SK-N-SH treated with all-trans-retinoic acid at 6 μM for 48 hours (cell line): Measurements from ENCODE around the gene YOD1.

ENCODE experiments used
- ATAC-seq: fragments of 200-7000 bp; cut with Tn5 transposase; 3 replicates; pipeline ENCODE4 v1.9.1; 2020; ENCODE audit warnings: mild to moderate bottlenecking, moderate library complexity
- ARNTL ChIP-seq: fragments of 450-650 bp; formaldehyde crosslinking; IDR thresholded peaks from 2 replicates; pipeline ENCODE4 v1.5.0; 2020; ENCODE audit warnings: low read depth, mild to moderate bottlenecking, moderate library complexity, borderline replicate concordance
- ESRRG ChIP-seq: fragments of 250-450 bp; sonication (Bioruptor Pico); IDR thresholded peaks from 2 replicates; pipeline ENCODE4 v1.6.1; 2021; ENCODE audit warnings: mild to moderate bottlenecking
- GLIS3 ChIP-seq: fragments of 250-450 bp; sonication (Bioruptor Pico); IDR thresholded peaks from 2 replicates; pipeline ENCODE4 v1.5.0; 2020; ENCODE audit warnings: mild to moderate bottlenecking, moderate library complexity
- ISL1 ChIP-seq: fragments of 250-450 bp; sonication (Bioruptor Pico); IDR thresholded peaks from 2 replicates; pipeline ENCODE4 v2.1.2; 2022; ENCODE audit warnings: mild to moderate bottlenecking, moderate library complexity
- OSR1 ChIP-seq: fragments of 250-450 bp; sonication (Bioruptor Pico); IDR thresholded peaks from 2 replicates; pipeline ENCODE4 v1.8.0; 2022; ENCODE audit warnings: moderate library complexity, mild to moderate bottlenecking, inconsistent platforms
- PPARA ChIP-seq: fragments of 250-450 bp; sonication (Bioruptor Pico); IDR thresholded peaks from 2 replicates; pipeline ENCODE4 v1.5.0; 2020; ENCODE audit warnings: mild to moderate bottlenecking, borderline replicate concordance
- RARB ChIP-seq: fragments of 250-450 bp; sonication (Bioruptor Pico); IDR thresholded peaks from 2 replicates; pipeline ENCODE4 v1.8.0; 2021; ENCODE audit warnings: mild to moderate bottlenecking, moderate library complexity
- TOX ChIP-seq: fragments of 250-450 bp; sonication (Bioruptor Pico); IDR thresholded peaks from 2 replicates; pipeline ENCODE4 v1.8.0; 2021; ENCODE audit warnings: mild to moderate bottlenecking, moderate library complexity, borderline replicate concordance
- ZC3H10 ChIP-seq: fragments of 250-450 bp; sonication (Bioruptor Pico); IDR thresholded peaks from 2 replicates; pipeline ENCODE4 v1.5.1; 2021; ENCODE audit warnings: mild to moderate bottlenecking, moderate library complexity
- ZFP3 ChIP-seq: fragments of 250-450 bp; sonication (Bioruptor Pico); IDR thresholded peaks from 2 replicates; pipeline ENCODE4 v1.5.0; 2020; ENCODE audit warnings: mild to moderate bottlenecking, moderate library complexity
- ZFP30 ChIP-seq: fragments of 450-650 bp; formaldehyde crosslinking; IDR thresholded peaks from 2 replicates; pipeline ENCODE4 v1.5.0; 2022; ENCODE audit warnings: mild to moderate bottlenecking, moderate library complexity
- ZNF565 ChIP-seq: fragments of 450-650 bp; formaldehyde crosslinking; conservative IDR thresholded peaks from 2 replicates; pipeline ENCODE4 v1.5.0; 2020; ENCODE audit warnings: low read depth, mild to moderate bottlenecking, moderate library complexity
- ZNF8 ChIP-seq: fragments of 450-650 bp; formaldehyde crosslinking; IDR thresholded peaks from 2 replicates; pipeline ENCODE4 v1.5.0; 2020; ENCODE audit warnings: mild to moderate bottlenecking, moderate library complexity
- TF ChIP-seq, protein P1 (sequence below): fragments of 250-450 bp; sonication (Bioruptor Pico); IDR thresholded peaks from 2 replicates; pipeline ENCODE4 v1.5.0; 2020; ENCODE audit warnings: mild to moderate bottlenecking, moderate library complexity
- TF ChIP-seq, protein P2 (sequence below): fragments of 250-450 bp; sonication (Bioruptor Pico); IDR thresholded peaks from 2 replicates; pipeline ENCODE4 v1.8.0; 2021; ENCODE audit warnings: low read depth, mild to moderate bottlenecking, moderate library complexity, borderline replicate concordance
- TF ChIP-seq, protein P3 (sequence below): fragments of 250-450 bp; sonication (Bioruptor Pico); IDR thresholded peaks from 2 replicates; pipeline ENCODE4 v1.5.1; 2021; ENCODE audit warnings: mild to moderate bottlenecking, moderate library complexity
- TF ChIP-seq, protein P4 (sequence below): fragments of 250-450 bp; sonication (Bioruptor Pico); IDR thresholded peaks from 2 replicates; pipeline ENCODE4 v1.5.1; 2020; ENCODE audit warnings: low read depth, mild to moderate bottlenecking, moderate library complexity

YOD1 gene

DNA sequence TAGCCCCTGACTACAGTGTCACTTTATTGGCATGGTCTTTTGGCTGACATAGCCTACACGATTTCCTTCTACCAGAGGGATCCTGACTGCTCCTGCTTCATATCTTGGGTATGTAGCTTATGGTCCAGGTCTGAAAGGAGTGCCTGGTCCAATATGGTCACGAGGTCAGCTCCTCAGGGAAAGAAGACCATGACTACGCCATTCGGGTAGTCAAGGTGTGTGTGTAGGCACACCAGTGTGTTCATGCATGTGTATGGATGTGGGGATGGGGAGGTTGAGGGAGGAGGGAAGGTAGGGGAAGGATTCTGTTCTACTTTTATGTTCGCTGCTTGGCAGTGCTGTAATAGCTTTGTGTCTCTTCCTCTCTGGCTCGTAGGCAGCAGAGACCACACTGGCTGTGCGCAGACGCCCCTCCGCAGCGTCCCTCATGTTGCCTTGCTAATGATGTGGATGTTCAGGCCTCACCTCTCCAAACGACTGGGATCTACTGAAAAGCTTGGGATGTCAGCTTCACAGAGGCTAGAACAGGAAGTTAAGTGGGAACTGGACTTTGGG, 27.6 kb upstream of the YOD1 start:
- TF ChIP-seq OSR1 (CRISPR knock-in tag): no peak
- no peak for TF ChIP-seq ZFP3
- no peak for TF ChIP-seq ZC3H10 (CRISPR knock-in tag)
- TF ChIP-seq, protein P1, sequence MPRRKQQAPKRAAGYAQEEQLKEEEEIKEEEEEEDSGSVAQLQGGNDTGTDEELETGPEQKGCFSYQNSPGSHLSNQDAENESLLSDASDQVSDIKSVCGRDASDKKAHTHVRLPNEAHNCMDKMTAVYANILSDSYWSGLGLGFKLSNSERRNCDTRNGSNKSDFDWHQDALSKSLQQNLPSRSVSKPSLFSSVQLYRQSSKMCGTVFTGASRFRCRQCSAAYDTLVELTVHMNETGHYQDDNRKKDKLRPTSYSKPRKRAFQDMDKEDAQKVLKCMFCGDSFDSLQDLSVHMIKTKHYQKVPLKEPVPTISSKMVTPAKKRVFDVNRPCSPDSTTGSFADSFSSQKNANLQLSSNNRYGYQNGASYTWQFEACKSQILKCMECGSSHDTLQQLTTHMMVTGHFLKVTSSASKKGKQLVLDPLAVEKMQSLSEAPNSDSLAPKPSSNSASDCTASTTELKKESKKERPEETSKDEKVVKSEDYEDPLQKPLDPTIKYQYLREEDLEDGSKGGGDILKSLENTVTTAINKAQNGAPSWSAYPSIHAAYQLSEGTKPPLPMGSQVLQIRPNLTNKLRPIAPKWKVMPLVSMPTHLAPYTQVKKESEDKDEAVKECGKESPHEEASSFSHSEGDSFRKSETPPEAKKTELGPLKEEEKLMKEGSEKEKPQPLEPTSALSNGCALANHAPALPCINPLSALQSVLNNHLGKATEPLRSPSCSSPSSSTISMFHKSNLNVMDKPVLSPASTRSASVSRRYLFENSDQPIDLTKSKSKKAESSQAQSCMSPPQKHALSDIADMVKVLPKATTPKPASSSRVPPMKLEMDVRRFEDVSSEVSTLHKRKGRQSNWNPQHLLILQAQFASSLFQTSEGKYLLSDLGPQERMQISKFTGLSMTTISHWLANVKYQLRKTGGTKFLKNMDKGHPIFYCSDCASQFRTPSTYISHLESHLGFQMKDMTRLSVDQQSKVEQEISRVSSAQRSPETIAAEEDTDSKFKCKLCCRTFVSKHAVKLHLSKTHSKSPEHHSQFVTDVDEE (CRISPR knock-in tag): no peak
- TF ChIP-seq ZFP30 (CRISPR knock-in tag): no peak
- TF ChIP-seq, protein P2, sequence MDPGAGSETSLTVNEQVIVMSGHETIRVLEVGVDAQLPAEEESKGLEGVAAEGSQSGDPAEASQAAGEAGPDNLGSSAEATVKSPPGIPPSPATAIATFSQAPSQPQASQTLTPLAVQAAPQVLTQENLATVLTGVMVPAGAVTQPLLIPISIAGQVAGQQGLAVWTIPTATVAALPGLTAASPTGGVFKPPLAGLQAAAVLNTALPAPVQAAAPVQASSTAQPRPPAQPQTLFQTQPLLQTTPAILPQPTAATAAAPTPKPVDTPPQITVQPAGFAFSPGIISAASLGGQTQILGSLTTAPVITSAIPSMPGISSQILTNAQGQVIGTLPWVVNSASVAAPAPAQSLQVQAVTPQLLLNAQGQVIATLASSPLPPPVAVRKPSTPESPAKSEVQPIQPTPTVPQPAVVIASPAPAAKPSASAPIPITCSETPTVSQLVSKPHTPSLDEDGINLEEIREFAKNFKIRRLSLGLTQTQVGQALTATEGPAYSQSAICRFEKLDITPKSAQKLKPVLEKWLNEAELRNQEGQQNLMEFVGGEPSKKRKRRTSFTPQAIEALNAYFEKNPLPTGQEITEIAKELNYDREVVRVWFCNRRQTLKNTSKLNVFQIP (CRISPR knock-in tag): no peak
- TF ChIP-seq ZNF565 (CRISPR knock-in tag): no peak
- TF ChIP-seq TOX (CRISPR knock-in tag): no peak
- TF ChIP-seq ISL1 (CRISPR knock-in tag): no peak
- no peak for ATAC-seq

DNA sequence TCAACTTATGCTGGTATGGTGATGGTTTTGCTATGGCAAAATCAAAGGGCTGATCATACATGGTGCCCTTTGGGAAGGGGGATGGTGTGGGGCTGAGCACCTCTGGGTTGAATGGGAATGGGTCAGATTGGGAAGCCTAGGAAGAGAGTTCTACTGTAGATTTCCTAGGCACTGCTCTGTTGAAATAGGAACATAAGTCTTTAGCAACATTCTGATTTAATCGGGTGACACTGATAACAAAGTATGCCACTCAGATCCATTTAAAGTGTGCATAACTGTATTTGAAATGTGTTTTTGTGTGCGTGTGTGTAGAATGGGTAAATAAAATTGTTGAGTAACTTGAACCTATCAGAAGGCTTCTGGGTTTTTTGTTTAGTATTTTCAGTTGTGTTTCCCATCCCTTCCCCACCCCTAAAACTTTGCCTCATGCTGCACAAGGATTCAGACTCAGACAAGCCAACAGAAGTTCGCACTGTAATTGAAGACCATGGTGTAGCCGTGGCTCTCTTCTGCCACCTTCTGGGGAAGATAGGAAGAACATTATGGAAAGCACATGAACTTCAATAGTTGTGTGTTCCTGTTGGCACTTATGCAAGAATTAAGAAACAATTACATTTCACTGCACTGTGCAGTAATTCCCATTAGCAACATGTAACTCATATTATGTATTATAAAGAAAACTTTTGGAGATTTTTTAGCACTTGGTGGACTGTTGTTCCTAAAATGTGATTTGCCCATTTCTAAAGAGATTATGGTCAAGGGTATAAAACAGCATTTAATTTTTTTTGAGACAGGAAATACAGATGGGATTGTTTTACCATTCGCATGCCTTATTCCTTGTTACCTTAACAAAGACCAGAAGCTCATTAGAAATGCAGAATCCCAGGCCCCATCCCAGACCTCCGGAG, 26.7 kb upstream of the YOD1 start:
- peak; percentile 97 for ATAC-seq

More for the DNA sequence above, 26.7 kb upstream of the YOD1 start:
- TF ChIP-seq, protein P2 (CRISPR knock-in tag): no peak
- TF ChIP-seq OSR1 (CRISPR knock-in tag) (no peak), GLIS3 (CRISPR knock-in tag) (no peak), TOX (CRISPR knock-in tag) (no peak), ZC3H10 (CRISPR knock-in tag) (no peak), ZFP30 (CRISPR knock-in tag) (no peak), ARNTL (CRISPR knock-in tag) (no peak), ESRRG (CRISPR knock-in tag) (no peak), ZNF8 (CRISPR knock-in tag) (no peak), RARB (CRISPR knock-in tag) (no peak), PPARA (CRISPR knock-in tag) (no peak)
- TF ChIP-seq, protein P1 (CRISPR knock-in tag): no peak
- TF ChIP-seq, protein P3, sequence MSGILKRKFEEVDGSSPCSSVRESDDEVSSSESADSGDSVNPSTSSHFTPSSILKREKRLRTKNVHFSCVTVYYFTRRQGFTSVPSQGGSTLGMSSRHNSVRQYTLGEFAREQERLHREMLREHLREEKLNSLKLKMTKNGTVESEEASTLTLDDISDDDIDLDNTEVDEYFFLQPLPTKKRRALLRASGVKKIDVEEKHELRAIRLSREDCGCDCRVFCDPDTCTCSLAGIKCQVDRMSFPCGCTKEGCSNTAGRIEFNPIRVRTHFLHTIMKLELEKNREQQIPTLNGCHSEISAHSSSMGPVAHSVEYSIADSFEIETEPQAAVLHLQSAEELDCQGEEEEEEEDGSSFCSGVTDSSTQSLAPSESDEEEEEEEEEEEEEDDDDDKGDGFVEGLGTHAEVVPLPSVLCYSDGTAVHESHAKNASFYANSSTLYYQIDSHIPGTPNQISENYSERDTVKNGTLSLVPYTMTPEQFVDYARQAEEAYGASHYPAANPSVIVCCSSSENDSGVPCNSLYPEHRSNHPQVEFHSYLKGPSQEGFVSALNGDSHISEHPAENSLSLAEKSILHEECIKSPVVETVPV (CRISPR knock-in tag): no peak
- TF ChIP-seq, protein P4, sequence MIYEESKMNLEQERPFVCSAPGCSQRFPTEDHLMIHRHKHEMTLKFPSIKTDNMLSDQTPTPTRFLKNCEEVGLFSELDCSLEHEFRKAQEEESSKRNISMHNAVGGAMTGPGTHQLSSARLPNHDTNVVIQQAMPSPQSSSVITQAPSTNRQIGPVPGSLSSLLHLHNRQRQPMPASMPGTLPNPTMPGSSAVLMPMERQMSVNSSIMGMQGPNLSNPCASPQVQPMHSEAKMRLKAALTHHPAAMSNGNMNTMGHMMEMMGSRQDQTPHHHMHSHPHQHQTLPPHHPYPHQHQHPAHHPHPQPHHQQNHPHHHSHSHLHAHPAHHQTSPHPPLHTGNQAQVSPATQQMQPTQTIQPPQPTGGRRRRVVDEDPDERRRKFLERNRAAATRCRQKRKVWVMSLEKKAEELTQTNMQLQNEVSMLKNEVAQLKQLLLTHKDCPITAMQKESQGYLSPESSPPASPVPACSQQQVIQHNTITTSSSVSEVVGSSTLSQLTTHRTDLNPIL (CRISPR knock-in tag): no peak
